Hematopoietic multipotent progenitor cell treated with erythropoietin and hydrocortisone succinate and interleukin-3 and kit ligand, for 17 days (in vitro differentiated cells): ENCODE measurements around the gene SRCAP.
A peak's percentile ranks its signal among the peaks of the same experiment; 100 is the strongest.
"Not testable (repeated sequence)": the region's sequence is repeated elsewhere in the genome, so short reads cannot be mapped to it uniquely, and the experiment has no call there.

ENCODE experiments used
- DNase-seq: peaks from one replicate; pipeline ENCODE4 v3.0.0-alpha.2; 2015; ENCODE audit warnings: low spot score

Gene SRCAP

GRCh38 chr16:30664616-30665109 lies 34.3 kb upstream of the SRCAP start:
- no peak for DNase-seq

GRCh38 chr16:30665155-30665829 lies 33.7 kb upstream of the SRCAP start:
- no peak for DNase-seq

DNA sequence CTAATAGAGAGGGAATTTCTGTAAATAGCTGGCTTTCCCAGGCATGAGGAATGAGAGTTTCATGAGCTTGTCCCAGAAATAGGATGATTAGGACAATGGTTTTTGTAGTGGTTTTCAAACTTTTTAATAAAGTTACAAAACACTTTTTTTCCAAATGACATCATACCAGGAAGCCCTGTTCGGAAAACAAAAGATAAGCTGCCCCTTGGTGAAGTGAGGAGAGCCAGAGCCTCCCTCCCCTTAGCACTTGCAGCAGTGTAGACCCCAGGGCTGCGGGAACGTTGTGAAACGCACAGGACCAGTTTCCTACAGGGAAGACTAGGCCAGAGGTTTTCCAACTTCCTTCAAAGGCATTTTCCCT lies 33.2 kb upstream of the SRCAP start:
- no peak for DNase-seq

DNA sequence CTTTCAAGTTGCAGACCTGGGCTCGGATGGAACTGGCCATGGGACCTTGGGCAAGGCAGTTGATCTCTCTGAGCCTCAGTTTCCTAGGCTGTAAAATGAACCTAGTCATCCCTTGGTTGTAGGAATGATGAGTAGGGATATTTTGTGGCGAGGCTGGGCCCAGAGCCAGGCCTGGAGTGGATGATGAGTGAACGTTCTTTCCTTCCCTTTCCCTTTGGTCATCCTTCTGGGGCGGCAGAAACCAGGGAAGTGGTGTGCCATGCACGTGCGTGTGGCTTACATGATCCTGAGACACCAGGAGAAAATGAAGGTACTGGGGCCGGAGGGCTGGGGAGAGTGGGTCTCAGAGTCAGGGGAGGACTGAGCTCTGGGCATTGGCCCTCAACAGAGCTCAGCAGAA lies 32.3 kb upstream of the SRCAP start:
- no peak for DNase-seq

GRCh38 chr16:30667361-30667905 lies 31.5 kb upstream of the SRCAP start:
- DNase-seq: no peak

GRCh38 chr16:30668393-30668792 lies 30.6 kb upstream of the SRCAP start:
- no peak for DNase-seq

DNA sequence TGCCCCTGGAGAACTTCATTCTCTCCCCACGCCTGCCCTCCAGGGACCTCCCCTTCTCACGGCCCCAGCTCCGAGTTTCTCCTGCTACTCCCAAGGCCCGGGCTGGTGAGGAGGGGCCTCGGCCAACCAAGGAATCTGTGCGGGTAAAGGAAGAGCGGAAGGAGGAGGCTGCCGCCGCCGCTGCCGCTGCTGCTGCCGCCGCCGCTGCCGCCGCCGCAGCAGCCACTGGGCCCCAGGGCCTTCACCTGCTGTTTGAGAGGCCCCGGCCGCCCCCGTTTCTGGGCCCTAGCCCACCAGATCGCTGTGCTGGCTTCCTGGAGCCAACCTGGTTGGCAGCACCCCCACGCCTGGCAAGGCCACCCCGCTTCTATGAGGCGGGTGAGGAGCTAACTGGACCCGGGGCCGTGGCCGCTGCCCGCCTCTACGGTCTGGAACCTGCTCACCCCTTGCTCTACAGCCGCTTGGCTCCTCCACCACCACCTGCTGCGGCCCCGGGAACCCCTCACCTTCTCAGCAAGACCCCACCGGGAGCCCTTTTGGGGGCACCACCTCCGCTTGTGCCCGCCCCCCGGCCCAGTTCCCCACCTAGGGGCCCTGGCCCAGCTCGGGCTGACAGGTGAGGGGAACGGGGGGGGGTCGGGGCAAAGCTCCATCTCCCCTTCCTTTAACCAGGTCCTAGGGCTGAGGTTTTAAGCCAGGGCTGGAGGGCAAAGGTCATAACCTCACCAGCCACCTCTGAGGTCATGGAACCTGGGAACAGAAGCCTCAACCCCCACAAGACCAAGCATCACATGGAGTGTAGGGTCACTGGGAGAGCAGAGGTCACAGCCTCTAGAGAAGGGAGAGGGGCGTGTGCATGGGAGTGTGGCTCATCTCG lies 29.7 kb upstream of the SRCAP start:
- no peak for DNase-seq

DNA sequence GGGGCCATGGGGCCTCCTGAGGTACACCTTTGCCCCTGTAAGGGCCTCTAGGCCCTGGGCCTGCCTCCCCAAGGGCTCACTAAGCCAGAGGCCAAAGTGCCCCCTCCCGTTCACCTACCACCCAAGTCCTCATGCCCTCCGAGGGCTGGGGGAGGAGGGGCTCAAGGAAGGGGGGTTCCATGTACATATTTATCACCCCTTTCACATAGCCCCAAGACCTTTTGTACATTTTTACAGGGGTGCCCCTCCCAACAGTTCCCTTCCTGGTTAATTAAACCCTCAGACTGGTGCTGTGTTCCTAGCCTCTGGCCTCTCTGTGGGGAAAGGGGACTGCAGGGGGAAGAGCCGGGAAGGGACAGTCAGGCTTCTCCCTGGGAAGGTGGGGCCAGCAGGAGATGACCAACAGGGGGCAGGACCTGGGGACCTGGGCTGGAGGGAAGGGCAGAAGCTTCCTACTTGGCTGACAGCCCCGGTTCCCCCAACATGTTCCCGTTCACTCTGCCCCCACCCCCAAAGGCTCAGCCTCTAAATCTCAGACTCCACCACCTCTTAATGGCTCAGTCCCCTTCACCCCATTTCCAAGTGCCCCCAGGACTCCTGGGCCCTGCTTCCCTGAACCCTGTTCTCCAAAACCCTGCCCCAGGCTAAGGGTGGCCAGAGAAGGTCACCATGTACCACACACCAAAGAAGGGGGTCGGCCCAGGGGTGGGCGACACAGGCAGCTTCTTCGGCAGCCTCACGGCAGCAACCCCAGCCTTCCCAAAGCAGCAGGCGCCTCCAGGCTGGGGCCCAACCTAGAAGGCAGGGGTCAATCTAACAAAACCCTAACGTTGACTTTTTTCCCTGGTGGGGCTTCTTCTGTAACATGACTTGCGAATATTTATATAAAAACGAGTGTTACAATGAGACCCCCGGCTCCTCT lies 28.8 kb upstream of the SRCAP start:
- no peak for DNase-seq

- no peak for DNase-seq
These were observed 23.8 kb upstream of the SRCAP start for GRCh38 chr16:30675143-30675542.

- DNase-seq: no peak
These were observed 20.9 kb upstream of the SRCAP start for GRCh38 chr16:30677931-30678585.

DNA sequence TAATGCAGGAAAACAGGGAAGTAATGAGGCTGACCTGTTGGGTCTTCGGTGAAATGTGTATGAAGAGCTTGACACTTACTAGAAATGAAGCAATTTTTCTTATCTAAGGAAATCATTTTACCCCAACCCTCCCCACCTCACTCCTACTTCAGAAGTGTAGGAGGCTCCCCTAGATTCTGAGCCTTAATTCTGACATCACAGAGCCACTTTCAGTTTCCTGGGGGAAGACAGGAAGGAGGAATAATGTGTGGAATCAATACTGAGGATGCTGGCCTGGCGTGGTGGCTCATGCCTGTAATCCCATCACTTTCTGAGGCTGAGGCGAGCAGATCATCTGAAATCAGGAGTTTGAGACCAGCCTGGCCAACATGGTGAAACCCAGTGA lies 20.4 kb upstream of the SRCAP start:
- no peak for DNase-seq

DNA sequence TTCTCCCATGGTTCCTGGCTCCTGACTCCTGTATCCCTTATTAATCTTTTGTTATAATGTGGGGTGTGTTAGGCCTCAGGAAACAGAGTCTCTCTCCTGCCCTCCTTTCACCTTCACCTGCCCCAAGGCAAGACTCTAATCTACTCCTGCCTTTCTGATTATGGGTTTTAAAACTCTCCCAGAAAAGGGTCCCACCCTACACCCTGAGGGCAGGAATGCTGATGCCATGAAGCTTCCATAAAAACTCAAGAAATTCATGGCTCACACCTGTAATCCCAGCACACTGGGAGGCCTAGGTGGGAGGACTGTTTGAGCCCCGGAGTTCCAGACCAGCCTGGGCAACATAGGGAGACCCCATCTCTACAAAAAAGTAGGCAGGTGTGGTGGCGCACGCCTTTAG lies 18.6 kb upstream of the SRCAP start:
- DNase-seq: no peak

GRCh38 chr16:30688701-30689100 lies 10.3 kb upstream of the SRCAP start:
- no peak for DNase-seq

DNA sequence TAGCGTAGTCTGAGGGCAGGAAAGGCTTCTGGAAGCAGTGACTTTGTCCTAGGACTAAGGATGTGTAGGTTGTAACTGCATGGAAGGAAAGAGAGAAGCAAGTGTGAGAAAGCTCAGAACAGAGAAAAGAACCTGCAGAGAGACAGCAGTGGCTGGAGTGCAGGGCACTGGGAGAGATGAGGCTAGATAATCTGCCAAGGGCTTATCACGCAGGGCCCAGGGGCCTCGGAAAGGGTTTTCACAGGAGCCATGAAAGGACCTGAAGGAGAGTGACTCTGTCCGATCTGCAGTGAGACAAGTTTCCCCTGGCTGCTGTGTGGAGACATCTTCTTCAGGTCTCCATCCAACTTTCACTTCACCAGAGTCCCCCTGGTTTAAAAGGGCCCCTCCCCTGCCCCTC lies 7.1 kb upstream of the SRCAP start:
- no peak for DNase-seq

GRCh38 chr16:30692396-30693064 lies 6.4 kb upstream of the SRCAP start:
- DNase-seq: no peak

- no peak for DNase-seq
These were observed 3.9 kb upstream of the SRCAP start for GRCh38 chr16:30694926-30695693.

- DNase-seq: not testable (repeated sequence)
These were observed 2.3 kb upstream of the SRCAP start for GRCh38 chr16:30696646-30697045.

DNA sequence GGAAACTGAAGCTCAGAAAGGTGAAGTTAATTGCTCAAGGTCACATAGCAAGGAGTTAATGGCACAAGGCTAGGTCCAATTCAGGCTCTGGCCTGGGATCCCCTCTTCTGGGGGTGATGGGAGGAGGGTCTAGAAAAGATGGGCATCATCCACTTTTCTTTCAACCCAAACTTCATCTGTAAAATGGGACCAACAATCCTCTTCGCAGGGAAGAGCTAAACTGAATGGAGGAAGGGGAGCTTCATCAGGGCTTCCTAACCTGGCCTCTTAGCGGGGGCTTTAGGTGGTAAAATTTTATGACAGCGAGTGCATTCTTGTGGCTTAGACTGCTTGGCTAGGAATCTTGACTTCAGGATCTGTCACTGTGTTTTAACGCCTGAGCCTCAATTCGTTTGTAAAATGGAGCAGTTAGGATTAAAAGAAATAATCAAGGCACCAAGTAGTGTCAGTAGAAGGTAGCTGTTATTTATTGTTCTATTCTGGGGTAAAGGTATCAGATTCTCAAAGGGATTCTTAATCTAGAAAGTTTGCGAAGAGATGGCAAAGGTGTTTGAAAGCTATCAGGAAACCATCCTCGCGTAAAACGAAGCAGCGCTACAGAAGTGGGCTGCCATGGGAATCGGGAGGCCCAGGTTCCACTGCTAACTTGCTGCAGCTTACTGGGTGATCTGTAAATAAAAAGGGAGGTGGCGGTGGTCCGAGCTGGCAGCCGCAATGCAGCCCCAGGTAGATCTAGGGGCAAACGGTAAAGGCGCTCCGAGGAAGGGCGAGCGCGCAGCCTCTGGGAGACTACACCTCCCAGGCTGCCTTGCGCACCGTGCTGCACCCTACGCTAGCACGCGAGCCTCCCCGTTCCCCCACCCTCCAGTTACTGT lies 1.5 kb upstream of the SRCAP start:
- no peak for DNase-seq

DNA sequence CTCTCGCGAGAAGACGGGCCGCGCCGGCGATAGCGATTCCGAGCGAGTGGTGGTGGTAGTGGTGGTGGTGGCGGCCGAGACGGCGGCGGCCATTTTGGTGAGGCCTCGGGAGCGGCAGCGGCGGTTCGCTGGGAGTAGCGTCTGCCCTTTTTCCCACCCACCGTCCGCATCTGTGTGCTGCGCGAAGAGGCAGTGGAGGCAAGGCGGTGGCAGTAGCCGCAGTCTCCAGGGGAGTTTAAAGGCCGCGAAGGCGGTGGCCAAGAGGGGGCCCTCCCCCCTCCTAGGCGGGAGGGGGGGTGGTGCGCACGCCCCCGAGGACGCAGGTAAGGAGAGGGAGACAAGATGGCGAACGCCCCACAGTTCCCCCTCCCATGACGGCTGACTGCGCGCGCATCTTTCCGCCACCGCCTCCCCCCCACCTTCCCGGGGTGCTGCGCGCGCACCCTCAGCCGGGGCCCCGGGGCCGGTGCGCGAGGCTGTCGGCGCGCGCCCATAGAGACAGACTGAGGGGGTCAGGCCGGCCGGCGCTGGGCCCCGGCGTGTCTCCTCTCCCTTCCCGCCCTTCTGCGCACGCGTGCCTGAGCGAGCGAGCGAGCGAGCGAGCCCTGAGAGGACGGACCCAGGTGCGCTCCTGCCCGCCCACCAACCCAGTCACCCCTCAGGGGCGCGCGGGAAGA lies 694 bp upstream of the SRCAP start:
- peak; percentile 97 for DNase-seq
